Hematopoietic multipotent progenitor cell (in vitro differentiated cells): ENCODE data around the gene GPR37L1. TPM values are rescaled to one million over a fixed set of nuclear protein-coding genes. Genes with fewer than 3 reads are reported as not detected.
"Not testable (repeated sequence)": the region's sequence is repeated elsewhere in the genome, so short reads cannot be mapped to it uniquely, and the experiment has no call there.

Experiments
- DNase-seq, 3 donors: peaks; one replicate each; pipeline ENCODE4 v3.0.0-alpha.2; 2011 to 2015; ENCODE audit warnings: low read depth in 2 of 3, low spot score in 2 of 3
- total RNA-seq: library from RNA; depleted of rRNA; stranded (reverse); fragments of >200 nt; gene quantifications from one replicate; pipeline ENCODE4 v1.2.3, GENCODE V29; 2012

GPR37L1 gene
- total RNA-seq, 1 donor, result under 0.01 TPM

- DNase-seq, result no peak
Observed at GRCh38 chr1:202133001-202133400, 10.3 kb downstream of the GPR37L1 start.

DNA sequence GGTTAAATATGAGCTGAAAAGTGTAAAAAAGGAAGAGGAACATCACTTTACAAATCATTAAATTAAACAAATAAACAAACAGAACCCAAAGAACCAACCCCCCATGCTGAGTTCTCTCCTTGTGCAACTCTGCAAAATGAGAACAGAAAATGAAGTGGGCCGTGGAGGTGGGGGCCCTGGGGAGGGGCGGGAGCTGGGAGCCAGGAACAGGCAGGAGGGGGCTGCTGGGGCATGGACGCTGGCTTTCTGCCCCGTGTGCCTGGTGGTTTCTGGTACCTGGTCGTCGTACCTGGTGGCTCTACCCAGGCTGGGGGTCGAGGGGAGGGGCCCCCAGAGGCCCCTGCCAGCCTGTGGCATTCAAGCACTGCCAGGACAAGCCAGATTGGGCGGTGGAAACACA, 10.8 kb downstream of the GPR37L1 start:
- DNase-seq, result no peak

DNA sequence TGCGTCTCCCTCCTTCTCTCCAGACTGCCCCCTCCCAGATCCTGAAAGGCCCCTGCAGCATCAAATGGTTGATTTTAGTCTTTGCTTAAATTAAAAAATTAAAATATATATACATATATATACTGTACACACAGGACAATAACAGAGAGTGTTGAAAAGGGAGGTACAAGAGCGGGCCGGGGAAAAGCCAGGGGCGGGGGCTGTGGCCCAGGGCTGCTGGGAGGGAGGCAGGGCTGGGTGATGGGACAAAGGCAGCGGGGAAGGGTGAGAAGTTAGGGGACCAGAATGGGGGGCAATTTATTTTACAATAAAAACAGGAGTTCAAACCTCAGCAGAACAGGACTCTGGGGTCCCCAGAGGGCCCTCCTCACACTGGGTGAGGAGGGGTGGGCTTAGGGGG, 11.3 kb downstream of the GPR37L1 start:
- no peak for DNase-seq

DNA sequence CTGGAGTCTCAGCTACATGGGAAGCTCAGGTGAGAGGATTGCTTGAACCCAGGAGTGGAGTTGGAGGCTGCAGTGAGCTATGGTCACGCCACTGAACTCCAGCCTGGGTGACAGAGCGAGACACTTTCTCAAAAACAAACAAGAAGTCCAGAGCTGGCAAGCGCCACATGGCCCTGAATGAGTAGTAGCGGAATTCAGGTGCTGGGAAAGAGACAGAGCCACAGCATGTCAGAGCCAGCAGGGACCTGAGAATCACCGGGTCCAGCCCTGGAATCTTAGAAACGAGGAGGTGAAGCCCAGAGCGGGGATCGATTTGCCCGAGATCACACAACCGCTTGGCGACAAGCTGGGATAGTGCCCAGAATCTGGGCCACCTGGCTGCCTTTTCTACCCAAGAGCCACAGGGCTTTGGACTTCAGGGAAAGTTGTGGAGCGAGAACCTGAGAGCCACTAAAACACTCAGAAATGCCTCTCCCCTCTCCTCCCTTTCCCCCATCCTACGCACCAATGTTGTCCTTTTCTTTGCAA, 12.0 kb downstream of the GPR37L1 start:
- no peak for DNase-seq

- peak in 2 of 3 donors; percentile 53 to 74 for DNase-seq
Observed at GRCh38 chr1:202135221-202135721, 12.6 kb downstream of the GPR37L1 start.

DNA sequence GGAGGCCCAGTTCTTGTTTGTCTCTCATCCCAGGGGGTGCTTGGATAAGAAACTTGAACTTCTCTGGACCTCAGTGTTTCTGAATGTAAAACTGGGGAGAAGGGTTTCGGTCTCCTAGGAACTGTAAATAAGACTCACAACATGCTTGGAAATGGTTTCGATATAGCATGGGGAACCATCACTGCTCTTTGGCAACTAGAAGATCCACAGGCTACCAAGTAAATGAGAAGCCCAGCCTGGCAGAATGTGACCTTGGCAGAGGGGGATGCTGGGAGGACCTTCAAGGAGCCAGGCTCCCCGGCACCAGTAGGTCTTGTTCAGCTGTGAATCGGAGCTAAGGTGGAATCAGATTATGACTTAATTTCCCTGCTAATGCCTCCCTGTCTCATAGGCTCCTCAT, 18.1 kb downstream of the GPR37L1 start:
- DNase-seq, result no peak

DNA sequence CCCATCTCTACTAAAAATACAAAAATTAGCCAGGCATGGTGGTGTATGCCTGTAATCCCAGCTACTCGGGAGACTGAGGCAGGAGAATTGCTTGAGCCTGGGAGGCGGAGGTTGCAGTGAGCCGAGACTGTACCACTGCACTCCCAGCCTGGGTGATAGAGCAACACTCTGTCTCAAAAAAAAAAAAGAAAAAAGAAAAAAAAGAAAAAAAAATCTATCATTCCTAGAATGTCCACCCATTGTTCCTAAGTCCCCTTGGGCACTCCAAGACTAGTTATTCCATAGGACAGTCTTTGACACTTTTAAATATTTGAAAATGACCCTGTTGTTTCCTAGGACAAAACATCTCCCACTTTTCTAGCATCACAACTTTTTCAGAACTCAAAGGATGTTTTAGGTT, 18.8 kb downstream of the GPR37L1 start:
- DNase-seq, result not testable (repeated sequence)

DNA sequence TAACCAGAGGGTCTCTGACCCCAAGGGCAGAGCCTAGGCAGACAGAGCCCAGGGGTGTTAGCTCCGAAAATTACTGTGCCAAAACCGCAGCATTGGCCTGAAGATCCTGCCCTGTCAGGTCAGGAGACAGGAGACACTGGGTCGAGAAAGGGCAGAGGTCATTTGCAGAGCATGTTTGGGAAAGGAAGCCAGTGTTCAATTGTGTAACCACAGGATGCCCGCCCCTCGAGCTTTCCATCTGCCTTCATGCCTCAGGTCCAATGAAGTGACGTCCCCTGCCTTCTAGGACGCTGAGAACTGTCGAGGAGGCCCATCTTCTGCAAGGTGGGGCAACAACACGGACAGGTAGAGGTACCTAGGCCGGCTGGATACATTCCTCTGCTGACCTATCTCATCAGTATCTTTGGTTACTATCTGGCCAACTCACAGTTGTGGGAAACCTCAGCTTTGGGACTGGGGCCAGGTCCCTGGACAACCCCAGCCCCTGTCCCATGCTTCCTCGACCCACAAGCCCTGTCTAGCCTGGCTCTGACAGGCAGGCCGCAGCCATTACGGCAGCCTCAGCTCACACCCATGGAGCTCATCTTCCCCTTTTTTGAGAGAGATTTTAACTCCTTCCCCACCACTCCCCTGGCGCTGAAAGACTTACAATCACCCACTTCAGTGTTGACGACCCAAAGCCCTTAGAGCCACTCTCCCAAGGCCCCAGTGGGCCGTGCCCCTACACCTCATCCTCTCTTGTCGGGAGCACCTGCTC, 20.5 kb downstream of the GPR37L1 start:
- peak in 2 of 3 donors; percentile 78 to 84 for DNase-seq

DNA sequence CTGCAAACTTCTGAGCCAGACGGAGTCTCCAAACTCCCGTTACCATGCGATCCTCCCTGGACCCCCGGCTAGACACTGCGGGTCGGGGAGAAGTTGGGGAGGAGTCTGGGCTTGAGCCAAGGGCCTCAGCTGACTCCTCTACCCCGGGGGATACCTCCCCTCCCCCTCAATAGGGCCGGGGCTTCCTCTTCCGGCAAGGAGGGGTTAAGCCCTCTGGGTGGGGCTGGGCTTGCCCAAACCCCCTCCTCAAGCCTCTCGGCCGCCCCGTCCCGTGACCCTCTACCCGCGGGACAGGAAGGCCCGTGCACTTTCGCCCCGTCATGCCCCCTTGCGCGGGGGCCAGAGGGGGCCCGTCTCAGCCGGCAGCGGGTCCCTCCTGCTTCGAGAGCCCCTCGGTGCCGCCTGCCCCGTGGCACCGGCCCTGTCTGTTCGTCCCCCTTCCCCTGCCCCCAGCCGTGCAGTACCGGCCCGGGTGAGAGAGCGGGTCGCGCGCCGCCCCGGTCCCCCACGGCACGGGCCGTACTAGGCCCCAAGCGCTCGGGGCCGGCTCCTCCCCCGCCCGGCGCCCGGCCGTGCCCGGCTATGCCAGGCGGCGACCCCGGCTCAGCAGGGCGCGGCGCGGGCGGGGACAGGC, 21.2 kb downstream of the GPR37L1 start:
- DNase-seq, result peak in 2 of 3 donors; percentile 83 to 85

GRCh38 chr1:202144402-202145067, 21.8 kb downstream of the GPR37L1 start, which contains the start of gene ARL8A:
ARL8A (minus strand) TSS chr1:202144737; CDS start chr1:202144572, 165 bp downstream.
- DNase-seq, result peak in 2 of 3 donors; percentile 45 to 57

DNA sequence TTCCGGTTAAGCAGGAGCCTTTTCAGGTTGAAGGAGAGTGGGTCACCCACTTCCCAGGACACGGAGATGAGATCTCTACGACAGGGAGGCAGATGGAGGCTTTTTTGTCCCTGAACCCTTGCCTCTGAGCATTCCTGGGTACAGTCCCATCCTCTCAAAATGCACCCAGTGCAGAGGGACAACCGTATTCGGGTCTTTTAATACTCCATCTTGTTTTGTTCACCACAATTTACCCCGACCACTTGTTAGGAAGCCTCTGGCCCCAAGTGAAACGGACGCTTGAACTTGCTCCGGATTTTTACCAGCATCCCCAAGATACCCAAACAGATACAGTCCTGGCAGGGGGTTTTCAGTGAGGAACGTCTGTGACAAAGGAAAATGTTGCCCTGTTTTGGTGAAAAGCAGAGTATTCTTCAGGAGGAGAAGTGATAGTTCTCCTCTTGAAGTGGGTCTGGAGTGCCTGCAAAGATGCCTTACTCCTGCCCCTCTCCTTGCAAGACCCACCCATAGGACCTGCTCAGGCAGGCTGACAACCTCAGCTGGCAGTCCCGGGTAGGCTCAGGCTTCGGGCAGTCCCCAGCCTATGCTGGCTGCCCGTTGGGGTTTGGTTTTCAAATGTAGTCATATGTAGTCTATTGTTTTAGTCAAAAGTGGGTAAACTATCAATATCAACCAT, 22.5 kb downstream of the GPR37L1 start:
- DNase-seq, result no peak

GRCh38 chr1:202145744-202146140, 23.0 kb downstream of the GPR37L1 start:
- DNase-seq, result not testable (repeated sequence)

- DNase-seq, result no peak
Observed at GRCh38 chr1:202146279-202146678, 23.6 kb downstream of the GPR37L1 start.

DNA sequence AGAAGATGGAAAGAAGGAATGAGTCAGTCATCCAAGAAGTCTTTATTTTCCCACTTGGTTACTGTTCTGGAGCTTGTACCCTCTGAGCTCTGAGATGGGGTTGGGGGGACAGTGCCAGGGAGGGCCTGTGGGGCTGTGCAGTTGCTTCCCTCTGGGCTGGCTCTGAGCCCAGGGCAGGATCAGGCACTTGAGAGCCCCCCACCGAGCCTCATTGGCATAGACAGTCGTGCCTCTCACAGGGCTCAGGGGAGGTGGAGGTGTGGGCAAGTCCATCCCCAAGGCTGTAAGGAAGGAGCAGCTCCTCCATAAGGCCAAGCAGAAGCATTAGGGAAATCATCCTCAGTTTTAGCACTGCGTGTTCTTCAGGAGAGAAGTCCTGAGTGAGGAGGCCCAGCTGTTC, 24.3 kb downstream of the GPR37L1 start:
- DNase-seq, result no peak

- DNase-seq, result no peak
Observed at GRCh38 chr1:202148391-202148790, 25.7 kb downstream of the GPR37L1 start.

DNA sequence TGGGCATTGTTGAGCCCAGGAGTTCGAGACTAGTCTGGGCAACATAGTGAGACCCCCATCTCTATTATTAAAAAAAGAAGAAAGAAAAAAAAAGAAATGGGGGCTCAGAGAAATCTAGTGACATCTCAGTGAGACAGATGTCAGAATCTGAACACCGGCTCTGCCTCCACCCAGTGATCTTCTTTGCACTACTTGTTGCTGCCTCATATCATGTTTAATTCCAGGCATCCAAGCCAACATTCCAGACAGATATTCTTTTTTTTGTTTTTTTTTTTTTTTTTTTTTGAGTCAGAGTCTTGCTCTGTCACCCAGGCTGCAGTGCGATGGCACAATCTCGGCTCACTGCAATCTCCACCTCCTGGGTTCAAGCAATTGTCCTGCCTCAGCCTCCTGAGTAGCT, 26.8 kb downstream of the GPR37L1 start:
- no peak for DNase-seq

GRCh38 chr1:202150187-202150586, 27.5 kb downstream of the GPR37L1 start:
- DNase-seq, result no peak

GRCh38 chr1:202150602-202151001, 27.9 kb downstream of the GPR37L1 start:
- DNase-seq, result no peak

DNA sequence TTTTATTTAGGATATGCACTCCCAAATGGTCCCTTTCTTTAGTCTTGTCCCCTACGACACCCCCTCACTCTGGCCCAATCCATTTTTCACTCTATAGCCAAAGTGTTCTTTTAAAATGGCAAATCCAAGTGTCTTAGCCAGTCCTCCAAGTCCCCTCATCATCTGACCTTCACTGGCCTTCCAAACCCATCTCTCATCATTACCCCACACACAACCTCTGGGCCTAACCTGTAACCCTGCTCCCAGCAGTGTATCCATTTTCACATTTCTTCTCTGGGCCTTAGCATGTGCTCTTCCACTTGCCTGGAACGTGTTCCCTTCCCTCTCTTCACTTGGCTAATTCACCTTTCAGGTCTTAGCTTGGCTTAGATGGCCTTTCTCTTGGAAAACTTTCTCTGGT, 28.3 kb downstream of the GPR37L1 start:
- DNase-seq, result no peak

GRCh38 chr1:202152399-202152798, 29.7 kb downstream of the GPR37L1 start:
- no peak for DNase-seq

DNA sequence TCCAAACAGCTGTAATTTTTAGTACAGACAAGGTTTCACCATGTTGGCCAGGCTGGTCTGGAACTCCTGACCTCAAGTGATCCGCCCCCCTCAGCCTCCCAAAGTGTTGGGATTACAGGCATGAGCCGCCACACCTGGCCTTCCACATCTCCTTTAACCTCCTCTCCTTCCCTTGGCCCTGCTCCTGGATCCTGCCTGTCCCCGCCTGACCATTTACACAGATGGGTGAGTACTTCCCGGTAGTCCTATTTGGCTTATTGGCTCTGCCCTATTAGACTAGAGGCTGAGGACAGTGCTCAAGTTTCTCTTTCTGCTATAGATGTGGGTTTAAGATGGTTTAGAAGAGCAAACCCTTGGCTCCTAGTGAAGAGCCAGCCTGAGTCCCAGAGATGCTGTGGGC, 30.6 kb downstream of the GPR37L1 start:
- no peak for DNase-seq
